GM19351 (cell line): ENCODE results near the gene ORM1.
"Not testable (repeated sequence)": the region's sequence is repeated elsewhere in the genome, so short reads cannot be mapped to it uniquely, and the experiment has no call there.

Experiments used
- ATAC-seq: cut with Tn5 transposase; IDR thresholded peaks from one replicate; pipeline ENCODE4 v1.9.1; 2021; ENCODE audit warnings: mild to moderate bottlenecking, moderate library complexity; ENCODE audit not compliant: unreplicated experiment

ORM1 gene

DNA sequence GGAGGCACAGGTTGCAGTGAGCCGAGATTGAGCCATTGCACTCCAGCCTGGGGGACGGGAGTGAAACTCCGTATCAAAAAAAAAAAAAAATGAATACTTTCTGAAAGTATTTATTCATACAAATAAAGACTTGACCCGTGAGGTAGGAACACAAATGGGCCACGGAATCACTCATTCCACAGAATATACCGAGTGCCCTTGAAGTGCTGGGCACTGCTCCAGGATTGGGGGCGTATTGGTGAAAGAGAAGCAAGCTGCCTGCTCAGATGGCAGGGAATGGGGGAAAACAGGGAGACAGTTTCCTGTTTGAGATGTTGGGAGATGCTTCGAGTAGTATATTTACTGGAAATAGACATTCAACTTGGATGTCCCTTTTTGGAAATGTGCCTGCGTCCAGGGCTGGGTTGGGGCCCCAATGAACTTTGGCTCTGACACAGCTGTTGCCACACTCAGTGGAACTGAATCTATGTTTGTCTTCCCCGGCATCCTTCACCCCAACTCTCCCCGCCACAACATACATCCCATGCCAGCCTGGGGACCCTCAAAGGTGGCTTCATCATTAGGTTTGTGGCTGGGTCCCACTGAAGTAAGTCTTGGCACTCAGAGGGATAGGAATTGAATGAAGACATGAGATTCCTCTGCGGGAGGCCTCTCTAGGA, 609 bp upstream of the ORM1 start:
- not testable (repeated sequence) for ATAC-seq

DNA sequence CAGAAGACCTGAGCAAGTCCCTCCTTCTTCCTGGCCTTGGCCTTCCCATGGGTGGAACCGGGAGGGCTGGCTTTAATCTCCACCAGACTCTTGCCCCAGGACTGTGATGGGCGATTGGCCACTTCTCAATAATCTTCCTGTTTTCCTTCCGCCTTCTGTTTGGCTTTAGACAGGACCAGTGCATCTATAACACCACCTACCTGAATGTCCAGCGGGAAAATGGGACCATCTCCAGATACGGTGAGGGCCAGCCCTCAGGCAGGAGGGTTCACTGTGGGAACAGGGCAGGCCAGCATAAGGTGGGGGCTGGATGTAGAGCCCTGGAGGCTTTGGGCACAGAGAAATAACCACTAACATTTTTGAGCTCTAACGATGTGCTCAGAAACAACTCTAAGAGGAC, 951 bp downstream of the ORM1 start:
- not testable (repeated sequence) for ATAC-seq

DNA sequence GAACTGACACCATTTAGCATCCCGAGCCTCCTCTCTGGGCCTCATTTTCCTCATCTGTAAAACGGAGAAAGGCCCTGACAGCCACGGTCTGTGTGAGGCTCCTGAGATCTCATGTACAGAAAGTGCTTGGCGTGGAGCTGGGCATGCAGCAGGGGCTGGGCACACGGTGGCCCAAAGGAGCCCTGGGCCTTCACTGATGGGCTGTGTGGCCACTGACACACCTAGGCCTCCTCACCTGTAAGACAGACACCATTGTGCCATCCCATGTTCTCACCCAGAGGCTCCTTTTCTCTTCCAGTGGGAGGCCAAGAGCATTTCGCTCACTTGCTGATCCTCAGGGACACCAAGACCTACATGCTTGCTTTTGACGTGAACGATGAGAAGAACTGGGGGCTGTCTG, 1.6 kb downstream of the ORM1 start:
- no peak for ATAC-seq

DNA sequence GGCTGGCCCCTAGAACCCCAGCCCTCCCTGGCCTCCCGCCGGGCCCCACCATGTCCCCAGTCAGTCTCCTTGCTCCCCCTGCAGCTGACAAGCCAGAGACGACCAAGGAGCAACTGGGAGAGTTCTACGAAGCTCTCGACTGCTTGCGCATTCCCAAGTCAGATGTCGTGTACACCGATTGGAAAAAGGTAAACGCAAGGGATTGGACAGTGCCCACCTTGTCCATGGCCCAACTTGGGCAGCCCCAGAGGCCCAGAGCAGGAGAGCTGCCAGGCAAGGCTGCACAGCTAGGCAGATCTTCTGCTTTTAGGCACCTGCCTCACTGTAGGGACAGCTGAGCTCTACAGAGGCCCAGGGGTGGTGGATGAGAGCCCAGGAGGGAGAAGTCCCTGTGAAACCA, 2.1 kb downstream of the ORM1 start:
- ATAC-seq = not testable (repeated sequence)

DNA sequence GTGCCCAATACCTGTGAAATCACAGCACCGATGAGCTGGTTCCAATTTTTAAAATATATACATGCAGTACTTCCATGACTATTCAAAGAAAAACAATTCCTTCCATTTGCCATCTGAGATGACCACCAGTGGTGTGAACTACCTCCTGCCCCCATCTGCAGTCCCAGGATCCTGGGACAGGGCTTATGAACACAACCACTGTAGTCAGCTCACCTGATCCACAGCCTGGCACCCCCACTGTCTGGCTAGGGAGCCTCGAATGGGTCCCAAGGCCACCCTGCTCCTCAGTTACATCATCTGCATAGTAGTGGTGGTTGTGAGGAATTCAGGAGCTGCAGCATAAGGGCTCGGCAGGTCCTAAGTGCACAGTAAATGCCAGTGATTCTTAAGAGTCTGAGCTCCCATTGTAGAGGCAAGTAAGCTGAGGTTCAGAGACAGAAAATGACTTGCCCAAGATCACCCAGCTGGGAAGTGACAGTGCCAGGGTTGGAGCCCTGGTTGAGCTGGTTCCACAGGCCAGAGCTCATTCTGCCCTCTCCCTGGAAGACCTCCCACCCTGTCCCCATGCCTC, 2.9 kb downstream of the ORM1 start:
- ATAC-seq = not testable (repeated sequence)

DNA sequence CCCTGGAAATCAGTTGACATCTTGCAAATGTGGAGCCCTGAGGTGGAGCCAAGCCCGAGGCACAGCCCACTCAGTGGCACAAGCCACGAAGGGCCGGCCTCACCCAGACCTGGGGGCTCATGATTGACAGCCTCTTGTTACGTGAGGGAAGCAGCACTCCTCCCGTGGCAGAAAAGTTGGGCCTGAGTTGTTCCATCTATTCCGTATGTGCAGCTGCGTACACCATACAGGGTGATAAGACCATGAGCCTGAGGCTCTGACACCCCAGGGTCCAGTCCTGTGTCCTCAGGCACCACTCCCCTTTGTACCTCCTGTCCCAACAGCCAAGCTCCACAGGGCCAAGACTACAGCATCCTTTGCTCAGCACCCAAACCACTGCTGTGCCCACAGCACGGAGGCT, 4.9 kb downstream of the ORM1 start:
- no peak for ATAC-seq

DNA sequence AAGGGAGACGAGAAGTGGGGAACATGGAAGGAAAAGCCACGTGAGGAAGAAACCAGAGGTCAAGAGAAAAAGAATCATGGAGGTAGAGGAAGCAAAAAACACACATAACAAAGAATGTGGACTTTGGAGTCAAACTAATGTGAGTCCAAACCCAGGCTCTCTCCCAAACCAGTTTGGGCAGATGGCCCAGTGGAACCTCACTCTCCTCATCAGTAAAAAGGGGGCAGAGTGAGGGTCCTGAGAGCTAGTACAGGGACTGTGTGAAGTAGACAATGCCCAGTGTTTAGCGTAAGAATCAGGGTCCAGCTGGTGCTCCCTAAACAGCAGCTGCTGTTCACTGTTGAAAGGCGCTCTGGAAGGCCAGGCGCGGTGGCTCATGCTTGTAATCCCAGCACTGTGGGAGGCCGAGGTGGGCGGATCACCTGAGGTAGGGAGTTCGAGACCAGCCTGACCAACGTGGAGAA, 5.5 kb downstream of the ORM1 start:
- not testable (repeated sequence) for ATAC-seq

DNA sequence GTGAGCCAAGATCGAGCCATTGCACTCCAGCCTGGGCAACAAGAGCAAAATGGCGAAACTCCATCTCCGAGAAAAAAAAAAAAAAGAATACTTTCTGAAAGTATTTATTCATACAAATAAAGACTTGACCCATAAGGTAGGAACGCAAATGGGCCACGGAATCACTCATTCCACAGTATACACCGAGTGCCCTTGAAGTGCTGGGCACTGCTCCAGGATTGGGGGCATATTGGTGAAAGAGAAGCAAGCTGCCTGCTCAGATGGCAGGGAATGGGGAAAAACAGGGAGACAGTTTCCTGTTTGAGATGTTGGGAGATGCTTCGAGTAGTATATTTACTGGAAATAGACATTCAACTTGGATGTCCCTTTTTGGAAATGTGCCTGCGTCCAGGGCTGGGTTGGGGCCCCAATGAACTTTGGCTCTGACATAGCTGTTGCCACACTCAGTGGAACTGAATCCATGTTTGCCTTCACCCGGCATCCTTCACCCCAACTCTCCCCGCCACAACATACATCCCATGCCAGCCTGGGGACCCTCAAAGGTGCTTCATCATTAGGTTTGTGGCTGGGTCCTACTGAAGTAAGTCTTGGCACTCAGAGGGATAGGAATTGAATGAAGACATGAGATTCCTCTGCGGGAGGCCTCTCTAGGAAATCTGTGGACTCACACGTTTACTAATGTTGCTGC, 6.2 kb downstream of the ORM1 start:
- not testable (repeated sequence) for ATAC-seq

DNA sequence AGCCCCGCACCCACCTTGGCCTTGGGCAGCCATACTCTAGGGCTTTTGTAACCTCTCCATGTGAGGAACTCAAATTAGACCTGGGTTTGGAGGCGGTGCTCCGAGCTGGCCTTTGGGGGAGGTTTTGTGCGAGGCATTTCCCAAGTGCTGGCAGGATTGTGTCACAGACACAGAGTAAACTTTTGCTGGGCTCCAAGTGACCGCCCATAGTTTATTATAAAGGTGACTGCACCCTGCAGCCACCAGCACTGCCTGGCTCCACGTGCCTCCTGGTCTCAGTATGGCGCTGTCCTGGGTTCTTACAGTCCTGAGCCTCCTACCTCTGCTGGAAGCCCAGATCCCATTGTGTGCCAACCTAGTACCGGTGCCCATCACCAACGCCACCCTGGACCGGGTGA, 6.7 kb downstream of the ORM1 start, which contains the start of gene ORM2:
Gene ORM2, plus strand, starts transcription at position 245 of the 398 bp plus-strand sequence. Its CDS starts 36 bp downstream, at position 281.
- not testable (repeated sequence) for ATAC-seq

DNA sequence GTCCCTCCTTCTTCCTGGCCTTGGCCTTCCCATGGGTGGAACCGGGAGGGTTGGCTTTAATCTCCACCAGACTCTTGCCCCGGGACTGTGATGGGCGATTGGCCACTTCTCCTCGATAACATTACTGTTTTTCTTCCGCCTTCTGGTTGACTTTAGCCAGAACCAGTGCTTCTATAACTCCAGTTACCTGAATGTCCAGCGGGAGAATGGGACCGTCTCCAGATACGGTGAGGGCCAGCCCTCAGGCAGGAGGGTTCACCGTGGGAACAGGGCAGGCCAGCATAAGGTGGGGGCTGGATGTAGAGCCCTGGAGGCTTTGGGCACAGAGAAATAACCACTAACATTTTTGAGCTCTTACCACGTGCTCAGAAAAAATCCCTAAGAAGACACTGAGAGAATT, 7.7 kb downstream of the ORM1 start:
- no peak for ATAC-seq

DNA sequence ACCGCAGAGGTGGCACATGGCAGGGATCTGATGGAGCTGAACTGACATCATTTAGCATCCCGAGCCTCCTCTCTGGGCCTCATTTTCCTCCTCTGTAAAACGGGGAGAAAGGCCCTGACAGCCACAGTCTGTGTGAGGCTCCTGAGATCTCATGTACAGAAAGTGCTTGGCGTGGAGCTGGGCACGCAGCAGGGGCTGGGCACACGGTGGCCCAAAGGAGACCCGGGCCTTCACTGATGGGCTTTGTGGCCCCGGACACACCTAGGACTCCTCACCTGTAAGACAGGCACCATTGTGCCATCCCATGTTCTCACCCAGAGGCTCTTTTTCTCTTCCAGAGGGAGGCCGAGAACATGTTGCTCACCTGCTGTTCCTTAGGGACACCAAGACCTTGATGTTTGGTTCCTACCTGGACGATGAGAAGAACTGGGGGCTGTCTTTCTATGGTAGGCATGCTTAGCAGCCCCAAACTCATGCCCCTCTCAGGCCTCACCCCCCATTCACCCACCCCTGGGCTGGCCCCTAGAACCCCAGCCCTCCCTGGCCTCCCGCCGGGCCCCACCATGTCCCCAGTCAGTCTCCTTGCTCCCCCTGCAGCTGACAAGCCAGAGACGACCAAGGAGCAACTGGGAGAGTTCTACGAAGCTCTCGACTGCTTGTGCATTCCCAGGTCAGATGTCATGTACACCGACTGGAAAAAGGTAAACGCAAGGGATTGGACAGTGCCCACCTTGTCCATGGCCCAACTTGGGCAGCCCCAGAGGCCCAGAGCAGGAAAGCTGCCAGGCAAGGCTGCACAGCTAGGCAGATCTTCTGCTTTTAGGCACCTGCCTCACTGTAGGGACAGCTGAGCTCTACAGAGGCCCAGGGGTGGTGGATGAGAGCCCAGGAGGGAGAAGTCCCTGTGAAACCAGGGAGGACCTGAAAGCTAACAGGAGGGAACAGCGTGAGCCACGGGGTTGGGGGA, 8.6 kb downstream of the ORM1 start:
- not testable (repeated sequence) for ATAC-seq

DNA sequence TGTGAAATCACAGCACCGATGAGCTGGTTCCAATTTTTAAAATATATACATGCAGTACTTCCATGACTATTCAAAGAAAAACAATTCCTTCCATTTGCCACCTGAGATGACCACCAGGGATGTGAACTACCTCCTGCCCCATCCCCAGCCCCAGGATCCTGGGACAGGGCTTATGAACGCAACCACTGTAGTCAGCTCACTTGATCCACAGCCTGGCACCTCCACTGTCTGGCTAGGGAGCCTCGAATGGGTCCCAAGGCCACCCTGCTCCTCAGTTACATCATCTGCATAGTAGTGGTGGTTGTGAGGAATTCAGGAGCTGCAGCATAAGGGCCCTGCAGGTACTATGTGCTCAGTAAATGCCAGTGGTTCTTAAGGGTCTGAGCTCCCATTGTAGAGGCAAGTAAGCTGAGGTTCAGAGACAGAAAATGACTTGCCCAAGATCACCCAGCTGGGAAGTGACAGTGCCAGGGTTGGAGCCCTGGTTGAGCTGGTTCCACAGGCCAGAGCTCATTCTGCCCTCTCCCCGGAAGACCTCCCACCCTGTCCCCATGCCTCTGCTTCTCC, 9.7 kb downstream of the ORM1 start:
- ATAC-seq = not testable (repeated sequence)

DNA sequence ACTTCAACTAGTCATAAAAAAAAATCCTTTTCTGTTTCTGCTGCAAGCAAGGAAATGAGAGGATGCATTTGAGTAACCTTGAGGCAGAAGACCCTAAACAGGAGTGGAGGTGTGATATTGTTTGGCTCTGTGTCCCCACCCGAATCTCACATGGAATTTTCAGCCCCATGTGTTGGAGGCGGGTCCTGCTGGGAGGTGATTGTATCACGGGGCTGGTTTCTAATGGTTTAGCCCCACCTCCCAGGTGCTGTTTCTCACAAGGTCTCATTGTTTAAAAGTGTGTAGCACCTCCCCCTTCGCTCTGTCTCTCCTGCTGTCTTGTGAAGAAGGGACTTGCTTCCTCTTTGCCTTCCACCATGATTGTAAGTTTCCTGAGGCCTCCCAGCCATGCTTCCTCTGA, 10.8 kb downstream of the ORM1 start:
- not testable (repeated sequence) for ATAC-seq

DNA sequence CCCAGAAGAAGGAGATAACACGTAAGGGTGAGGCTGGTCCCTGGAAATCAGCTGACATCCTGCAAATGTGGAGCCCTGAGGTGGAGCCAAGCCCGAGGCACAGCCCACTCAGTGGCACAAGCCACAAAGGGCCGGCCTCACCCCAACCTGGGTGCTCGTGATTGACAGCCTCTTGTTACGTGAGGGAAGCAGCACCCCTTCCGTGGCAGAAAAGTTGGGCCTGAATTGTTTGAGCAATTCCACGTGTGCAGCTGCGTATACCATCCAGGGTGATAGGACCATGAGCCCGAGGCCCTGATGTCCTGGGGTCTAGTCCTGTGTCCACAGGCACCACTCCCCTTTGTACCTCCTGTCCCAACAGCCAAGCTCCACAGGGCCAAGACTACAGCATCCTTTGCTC, 11.6 kb downstream of the ORM1 start:
- ATAC-seq = no peak

DNA sequence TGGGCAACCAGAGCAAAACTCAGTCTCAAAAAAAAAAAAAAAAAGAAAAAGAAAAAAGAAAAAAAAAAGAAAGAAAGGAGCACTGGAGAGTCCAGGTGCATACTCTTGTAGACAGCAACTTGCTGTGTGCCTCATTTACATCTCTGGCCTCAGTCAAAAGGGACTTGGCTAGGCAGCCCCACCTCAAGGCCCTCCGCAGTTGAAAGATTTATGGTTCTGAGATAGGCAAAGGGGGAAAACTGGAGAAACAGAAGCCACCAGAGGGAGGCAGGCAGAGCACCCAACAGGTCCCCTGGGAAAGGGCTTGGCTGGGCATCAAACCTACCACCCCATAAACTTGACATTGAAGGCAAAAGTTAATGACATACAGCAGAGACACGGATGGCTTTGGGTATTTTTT, 12.8 kb downstream of the ORM1 start:
- no peak for ATAC-seq

DNA sequence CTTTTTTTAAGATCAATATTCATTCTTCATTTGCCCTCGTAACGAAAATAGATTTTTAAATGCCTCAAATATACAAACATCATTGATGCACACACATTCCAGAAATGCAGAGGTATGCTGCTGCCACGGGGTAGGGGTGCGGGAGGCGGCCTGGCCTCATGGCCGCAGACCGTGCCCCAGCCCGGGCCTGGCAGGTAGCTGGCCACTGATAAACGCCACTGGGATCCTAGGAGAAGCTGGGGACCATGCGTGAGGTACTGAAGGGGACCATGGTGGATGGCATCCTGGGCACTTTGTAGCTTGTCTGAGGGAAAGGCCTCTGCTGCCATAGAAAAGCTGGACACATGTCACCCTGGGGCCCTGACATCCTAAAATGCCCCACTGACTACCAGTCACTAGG, 13.3 kb downstream of the ORM1 start:
- ATAC-seq = no peak

DNA sequence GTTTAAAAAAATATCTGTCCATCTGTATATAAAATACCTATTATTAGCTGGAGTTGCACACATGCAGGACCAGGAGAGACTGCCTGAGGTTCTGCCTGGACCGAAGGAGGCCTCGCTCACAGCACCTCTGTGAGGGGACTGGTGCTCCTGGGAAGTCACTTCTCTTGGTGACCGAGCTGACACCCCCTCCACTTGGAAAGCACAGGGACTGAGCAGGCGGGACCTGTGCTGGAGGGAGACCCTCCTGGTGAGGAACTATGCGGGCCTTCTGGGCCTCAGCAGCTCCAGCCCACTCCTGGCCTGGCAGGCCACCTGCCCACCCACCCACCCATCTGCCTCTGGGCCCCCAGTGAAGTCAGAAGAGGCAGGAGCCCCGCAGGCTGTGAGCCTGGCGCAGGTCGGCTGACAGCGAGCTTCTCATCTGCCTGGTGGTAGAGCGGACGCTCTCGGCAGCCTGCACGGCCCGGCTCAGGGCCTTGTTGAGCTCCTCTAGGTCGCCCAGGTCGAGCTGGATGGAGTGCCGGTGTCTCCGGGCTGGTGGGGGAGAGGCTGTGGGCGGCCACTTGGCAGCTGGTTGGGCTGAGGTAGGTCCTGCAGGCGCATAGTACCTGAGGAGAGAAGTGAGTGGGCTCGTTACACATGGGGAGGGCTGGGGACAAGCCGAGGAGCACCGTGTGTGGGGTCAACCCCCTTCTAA, 13.9 kb downstream of the ORM1 start:
- ATAC-seq = no peak

DNA sequence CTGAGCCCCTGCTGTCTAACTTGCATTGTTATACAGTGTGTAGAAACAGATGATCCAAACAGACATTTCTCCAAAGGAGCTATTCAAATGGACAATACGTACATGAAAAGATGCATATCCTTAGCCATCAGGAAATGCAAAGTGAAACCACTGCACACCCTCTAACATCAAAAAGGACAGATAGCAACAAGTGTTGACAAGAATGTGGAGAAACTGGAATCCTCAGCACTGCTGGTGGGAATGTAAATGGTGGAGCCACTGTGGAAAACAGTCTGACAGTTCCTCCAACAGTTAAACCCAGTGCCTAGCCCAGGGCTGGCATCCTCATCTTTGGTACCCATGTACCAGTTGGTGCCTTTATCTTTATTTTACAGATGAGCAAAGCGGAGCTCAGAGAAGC, 15.3 kb downstream of the ORM1 start:
- ATAC-seq = no peak

DNA sequence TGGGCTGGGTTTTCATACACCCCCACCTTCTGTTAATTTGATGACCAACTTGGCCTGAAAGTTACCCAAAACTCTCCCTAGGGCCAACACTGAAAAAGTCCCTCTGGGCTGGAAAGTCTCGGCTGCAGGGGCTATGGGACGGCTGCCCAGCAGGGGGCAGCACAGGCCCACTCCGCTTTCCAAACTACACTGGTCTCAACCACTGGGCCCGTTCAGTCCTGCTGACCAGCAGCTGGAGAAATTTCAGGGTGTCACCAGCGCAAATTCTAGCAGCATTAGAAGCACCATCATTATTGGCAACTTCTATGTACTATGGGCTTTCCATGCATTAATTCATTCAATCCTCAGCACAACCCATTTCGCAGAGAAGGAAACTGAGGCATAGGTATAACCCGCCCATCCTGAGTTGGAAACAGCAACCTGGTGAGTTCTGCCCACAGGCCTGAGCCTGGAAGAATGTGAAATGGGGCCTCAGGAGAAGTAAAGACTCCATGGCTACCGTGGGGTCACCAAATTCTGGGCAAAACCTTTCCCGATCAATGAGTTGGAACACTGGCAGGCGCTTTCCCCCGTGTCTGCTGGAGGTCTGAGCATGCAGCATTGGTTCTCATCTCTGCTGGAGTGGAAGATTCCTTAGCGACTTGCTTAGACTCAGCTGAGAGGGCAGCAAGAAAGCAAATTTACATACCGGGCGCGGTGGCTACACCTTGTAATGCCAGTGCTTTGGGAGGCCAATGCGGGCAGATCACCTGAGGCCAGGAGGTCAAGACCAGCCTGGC, 16.4 kb downstream of the ORM1 start:
- peak; percentile 88 for ATAC-seq
